Measurements from ENCODE around the gene NDUFA3. TPM values are rescaled to one million over a fixed set of nuclear protein-coding genes. Genes with fewer than 3 reads are reported as not detected.
A peak's percentile ranks its signal among the peaks of the same experiment; 100 is the strongest.

Gene NDUFA3
- total and polyA plus RNA-seq, 2 of the 13 experiments (the other 11 are each of a cell fraction or from before 2014, with no cell fraction given), result 31.6 to 75.4 TPM

DNA sequence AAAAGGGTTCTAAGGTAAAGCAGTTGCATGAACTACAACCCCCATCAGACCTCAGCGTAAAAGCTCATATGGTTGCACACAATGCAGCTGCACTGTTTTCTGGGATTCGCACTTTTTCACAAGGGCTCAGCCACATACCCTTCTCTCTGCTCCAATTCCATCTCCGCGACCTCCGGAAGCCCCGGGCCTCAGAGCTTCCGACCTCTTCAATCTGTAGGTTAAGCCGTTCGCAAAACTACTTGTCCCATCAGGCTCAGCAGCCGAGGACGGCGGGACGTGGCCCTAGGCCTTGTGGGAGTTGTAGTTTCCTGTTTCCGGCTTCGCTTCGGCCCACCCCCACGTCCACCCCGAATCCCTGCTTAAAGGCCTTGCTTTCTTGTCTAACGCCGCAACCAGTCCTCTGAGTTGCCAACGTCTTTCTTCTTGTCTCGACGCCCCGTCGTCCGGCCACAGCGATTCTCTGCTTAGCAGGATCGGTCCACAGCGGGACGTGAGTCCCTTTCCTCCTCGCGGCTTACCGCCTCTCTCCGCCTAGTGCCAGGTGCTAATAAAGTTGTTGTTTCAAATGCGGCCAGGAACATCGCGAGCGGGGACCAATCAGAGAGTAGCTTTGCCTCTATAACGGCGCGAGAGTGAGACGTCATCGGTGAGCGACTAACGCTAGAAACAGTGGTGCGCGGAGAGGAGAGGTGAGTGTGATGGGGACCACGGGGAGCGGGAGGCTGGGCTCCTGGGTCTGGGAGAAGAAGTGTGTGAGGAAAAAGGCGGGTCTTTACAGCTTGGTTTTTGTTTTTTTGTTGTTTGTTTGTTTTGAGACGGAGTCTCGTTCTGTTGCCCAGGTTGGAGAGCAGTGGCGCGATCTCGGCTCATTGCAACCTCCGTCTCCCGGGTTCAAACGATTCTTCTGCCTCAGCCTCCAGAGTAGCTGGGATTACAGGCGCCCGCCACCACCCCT lies 12.7 kb downstream of the NDUFA3 start, which contains the start of the genes PRPF31 and TFPT (continued):
- TF ChIP-seq, protein P1, sequence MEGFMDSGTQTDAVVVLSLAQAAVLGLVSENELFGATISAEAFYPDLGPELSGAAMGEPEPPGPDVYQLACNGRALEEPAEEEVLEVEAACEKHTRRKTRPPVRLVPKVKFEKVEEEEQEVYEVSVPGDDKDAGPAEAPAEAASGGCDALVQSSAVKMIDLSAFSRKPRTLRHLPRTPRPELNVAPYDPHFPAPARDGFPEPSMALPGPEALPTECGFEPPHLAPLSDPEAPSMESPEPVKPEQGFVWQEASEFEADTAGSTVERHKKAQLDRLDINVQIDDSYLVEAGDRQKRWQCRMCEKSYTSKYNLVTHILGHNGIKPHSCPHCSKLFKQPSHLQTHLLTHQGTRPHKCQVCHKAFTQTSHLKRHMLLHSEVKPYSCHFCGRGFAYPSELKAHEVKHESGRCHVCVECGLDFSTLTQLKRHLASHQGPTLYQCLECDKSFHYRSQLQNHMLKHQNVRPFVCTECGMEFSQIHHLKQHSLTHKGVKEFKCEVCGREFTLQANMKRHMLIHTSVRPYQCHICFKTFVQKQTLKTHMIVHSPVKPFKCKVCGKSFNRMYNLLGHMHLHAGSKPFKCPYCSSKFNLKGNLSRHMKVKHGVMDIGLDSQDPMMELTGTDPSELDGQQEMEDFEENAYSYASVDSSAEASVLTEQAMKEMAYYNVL (CRISPR knock-in tag; IDR thresholded peaks at IDR 0.05; ENCODE audit: borderline replicate concordance), result no peak
- TF ChIP-seq ZNF562 (CRISPR knock-in tag; IDR thresholded peaks at IDR 0.05; ENCODE audit: borderline replicate concordance) (no peak), ZNF841 (CRISPR knock-in tag; IDR thresholded peaks at IDR 0.05; ENCODE audit: borderline replicate concordance) (no peak), KLF16 (CRISPR knock-in tag; IDR thresholded peaks at IDR 0.05) (peak in 1 of 2 experiments; percentile 98; a peak in 2 of 4 replicates), KAT2B (IDR thresholded peaks at IDR 0.05; ENCODE audit: borderline replicate concordance, low read depth, low read length) (no peak), ZNF746 (CRISPR knock-in tag; IDR thresholded peaks at IDR 0.05) (peak; percentile 87), REXO4 (CRISPR knock-in tag; IDR thresholded peaks at IDR 0.05; ENCODE audit: borderline replicate concordance) (no peak), MIER3 (CRISPR knock-in tag; IDR thresholded peaks at IDR 0.05; ENCODE audit: borderline replicate concordance) (peak; percentile 66; the same call in 1 of the 2 replicates), ZNF792 (CRISPR knock-in tag; IDR thresholded peaks at IDR 0.05) (peak; percentile 55; the same call in 1 of the 2 replicates), CHD2 (IDR thresholded peaks at IDR 0.05; ENCODE audit: low read depth, low read length) (peak; percentile 81), ASH2L (IDR thresholded peaks at IDR 0.05; ENCODE audit: insufficient read length, low read depth, low read length) (peak; percentile 98), ZNF510 (CRISPR knock-in tag; IDR thresholded peaks at IDR 0.05; ENCODE audit: low read depth) (peak; percentile 81; the same call in 1 of the 2 replicates), KLF13 (CRISPR knock-in tag; IDR thresholded peaks at IDR 0.05) (0 out of 2 replicates have a peak, but pooled peaks have one; percentile 7), ZNF460 (CRISPR knock-in tag; IDR thresholded peaks at IDR 0.05; ENCODE audit: borderline replicate concordance) (peak; percentile 17; the same call in 1 of the 2 replicates), RARG (CRISPR knock-in tag; IDR thresholded peaks at IDR 0.05; ENCODE audit: low read depth) (no peak), NONO (IDR thresholded peaks at IDR 0.05) (no peak), NONO (CRISPR knock-in tag; conservative IDR thresholded peaks at IDR 0.05) (peak; percentile 95), CEBPB (IDR thresholded peaks at IDR 0.05; ENCODE audit: borderline replicate concordance, low read depth, low read length) (no peak), ISX (CRISPR knock-in tag; conservative IDR thresholded peaks at IDR 0.05) (no peak)
- TF ChIP-seq, protein P2, sequence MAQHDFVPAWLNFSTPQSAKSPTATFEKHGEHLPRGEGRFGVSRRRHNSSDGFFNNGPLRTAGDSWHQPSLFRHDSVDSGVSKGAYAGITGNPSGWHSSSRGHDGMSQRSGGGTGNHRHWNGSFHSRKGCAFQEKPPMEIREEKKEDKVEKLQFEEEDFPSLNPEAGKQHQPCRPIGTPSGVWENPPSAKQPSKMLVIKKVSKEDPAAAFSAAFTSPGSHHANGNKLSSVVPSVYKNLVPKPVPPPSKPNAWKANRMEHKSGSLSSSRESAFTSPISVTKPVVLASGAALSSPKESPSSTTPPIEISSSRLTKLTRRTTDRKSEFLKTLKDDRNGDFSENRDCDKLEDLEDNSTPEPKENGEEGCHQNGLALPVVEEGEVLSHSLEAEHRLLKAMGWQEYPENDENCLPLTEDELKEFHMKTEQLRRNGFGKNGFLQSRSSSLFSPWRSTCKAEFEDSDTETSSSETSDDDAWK (CRISPR knock-in tag; IDR thresholded peaks at IDR 0.05), result no peak
- TF ChIP-seq, protein P3, sequence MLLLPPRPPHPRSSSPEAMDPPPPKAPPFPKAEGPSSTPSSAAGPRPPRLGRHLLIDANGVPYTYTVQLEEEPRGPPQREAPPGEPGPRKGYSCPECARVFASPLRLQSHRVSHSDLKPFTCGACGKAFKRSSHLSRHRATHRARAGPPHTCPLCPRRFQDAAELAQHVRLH (CRISPR knock-in tag; IDR thresholded peaks at IDR 0.05; ENCODE audit: borderline replicate concordance, low read depth), result peak; percentile 91; the same call in 1 of the 2 replicates
- TF ChIP-seq, protein P4, sequence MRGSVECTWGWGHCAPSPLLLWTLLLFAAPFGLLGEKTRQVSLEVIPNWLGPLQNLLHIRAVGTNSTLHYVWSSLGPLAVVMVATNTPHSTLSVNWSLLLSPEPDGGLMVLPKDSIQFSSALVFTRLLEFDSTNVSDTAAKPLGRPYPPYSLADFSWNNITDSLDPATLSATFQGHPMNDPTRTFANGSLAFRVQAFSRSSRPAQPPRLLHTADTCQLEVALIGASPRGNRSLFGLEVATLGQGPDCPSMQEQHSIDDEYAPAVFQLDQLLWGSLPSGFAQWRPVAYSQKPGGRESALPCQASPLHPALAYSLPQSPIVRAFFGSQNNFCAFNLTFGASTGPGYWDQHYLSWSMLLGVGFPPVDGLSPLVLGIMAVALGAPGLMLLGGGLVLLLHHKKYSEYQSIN (CRISPR knock-in tag; IDR thresholded peaks at IDR 0.05; ENCODE audit: borderline replicate concordance), result no peak
- TF ChIP-seq, protein P5, sequence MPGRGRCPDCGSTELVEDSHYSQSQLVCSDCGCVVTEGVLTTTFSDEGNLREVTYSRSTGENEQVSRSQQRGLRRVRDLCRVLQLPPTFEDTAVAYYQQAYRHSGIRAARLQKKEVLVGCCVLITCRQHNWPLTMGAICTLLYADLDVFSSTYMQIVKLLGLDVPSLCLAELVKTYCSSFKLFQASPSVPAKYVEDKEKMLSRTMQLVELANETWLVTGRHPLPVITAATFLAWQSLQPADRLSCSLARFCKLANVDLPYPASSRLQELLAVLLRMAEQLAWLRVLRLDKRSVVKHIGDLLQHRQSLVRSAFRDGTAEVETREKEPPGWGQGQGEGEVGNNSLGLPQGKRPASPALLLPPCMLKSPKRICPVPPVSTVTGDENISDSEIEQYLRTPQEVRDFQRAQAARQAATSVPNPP (CRISPR knock-in tag; IDR thresholded peaks at IDR 0.05), result no peak
